Measurements from ENCODE around the gene NUP85.
"Not testable (repeated sequence)": the region's sequence is repeated elsewhere in the genome, so short reads cannot be mapped to it uniquely, and the experiment has no call there.

The NUP85 gene

DNA sequence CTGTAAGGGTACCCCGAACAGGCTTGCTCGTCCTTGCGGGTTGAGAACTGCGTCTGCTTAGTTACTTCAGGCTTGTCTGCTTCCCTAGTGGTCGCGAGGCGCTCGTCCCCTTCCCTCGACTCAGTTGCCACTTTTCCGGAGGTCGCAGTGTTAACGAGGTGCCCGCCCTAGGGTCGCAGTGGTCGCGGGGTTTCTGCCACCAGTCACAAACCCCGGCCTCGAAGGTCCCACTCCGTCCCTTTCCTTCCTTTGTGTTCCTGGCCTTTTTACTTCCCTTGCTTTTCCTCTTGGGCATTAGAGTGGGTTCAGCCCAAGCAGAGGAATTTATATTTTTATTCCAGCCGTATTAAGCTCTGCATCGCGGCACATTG lies 299 bp downstream of the NUP85 start:
- peak; percentile 14 for DNase-seq (ENCODE audit: low spot score)

DNA sequence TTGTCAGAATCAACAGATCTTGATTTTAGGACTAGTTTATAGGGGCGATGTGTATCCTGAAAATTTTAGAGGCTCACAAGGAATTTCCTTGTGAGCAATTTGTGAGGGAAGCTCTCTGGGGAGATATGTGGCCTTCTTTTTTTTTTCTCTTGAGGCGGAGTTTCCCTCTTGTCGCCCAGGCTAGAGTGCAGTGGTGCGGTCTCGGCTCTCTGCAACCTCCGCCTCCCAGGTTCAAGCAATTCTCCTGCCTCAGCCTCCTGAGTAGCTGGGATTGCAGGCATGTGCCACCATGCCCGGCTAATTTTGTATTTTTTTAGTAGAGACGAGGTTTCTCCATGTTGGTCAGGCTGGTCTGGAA lies 1.6 kb downstream of the NUP85 start:
- not testable (repeated sequence) for DNase-seq (ENCODE audit: low spot score)

DNA sequence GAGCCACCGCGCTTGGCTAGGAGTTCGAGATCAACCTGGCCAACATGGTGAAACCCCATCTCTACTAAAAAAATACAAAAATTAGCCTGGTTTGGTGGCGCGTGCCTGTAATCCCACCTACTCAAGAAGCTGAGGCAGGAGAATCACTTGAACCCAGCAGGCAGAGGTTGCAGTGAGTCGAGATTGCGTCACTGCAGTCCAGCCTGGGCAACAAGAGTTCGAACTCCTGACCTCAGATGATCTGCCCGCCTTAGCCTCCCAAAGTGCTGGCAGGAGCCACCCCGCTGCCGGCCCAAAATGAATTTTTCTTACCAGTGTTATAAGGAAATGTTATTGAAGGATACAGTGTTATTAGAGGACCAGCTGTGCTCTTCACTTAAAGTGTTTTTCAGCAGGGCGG lies 2.3 kb downstream of the NUP85 start:
- no peak for DNase-seq (ENCODE audit: low spot score)

- no peak for DNase-seq (ENCODE audit: low spot score)
Measured at GRCh38 chr17:75208161-75208560, 2.7 kb downstream of the NUP85 start.

DNA sequence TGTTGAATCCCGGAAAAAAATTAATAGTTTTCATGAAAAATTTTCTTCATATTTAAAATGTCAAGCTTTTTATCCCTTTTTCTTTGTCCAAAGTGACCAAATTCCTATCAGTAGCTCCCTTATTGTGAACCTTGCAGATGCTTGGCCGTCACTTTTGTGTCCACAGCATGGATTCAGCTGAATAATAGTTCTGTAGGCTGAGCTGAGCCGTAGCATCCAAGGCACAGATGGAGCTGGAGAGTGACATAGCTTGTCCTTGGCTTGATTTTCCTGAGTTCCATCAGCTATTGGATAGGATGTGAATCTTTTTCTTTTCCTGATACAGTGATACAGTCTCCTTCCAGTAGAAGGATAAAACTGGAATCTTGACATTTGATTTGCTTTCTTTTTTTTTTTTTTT lies 3.6 kb downstream of the NUP85 start:
- no peak for DNase-seq (ENCODE audit: low spot score)

- no peak for DNase-seq (ENCODE audit: low spot score)
Measured at GRCh38 chr17:75218131-75218530, 12.7 kb downstream of the NUP85 start.

DNA sequence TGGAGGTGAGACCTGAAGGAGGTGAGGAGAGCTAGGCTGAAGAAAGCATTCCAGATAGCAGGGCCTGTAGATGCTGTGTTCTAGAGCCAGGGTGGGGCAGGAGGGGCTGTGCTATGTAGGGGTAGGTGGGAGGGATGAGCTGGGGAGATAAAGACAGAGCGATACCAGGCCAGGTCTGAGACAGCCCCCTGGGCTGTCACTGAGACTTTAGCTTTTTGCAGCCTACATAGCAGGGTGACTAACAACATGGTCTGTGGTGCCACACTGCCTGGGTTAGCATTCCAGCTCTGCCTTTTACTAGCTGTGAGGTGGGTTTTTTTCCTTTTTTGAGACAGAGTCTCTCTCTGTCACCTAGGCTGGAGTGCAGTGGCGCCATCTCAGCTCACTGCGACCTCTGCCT lies 14.3 kb downstream of the NUP85 start:
- DNase-seq (ENCODE audit: low spot score): no peak

DNA sequence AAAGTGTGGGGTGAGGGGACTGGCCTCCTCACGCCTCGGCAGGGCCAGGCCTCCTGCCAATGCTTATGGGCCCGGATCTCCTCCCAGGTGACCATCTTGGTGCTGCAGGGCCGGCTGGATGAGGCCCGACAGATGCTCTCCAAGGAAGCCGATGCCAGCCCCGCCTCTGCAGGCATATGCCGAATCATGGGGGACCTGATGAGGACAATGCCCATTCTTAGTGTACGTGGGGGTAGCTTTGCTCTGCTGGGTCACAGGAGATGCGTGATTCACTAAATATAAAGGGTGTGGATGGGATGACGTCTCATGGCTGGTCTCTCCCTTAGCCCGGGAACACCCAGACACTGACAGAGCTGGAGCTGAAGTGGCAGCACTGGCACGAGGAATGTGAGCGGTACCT lies 19.5 kb downstream of the NUP85 start:
- DNase-seq (ENCODE audit: low spot score): no peak

DNA sequence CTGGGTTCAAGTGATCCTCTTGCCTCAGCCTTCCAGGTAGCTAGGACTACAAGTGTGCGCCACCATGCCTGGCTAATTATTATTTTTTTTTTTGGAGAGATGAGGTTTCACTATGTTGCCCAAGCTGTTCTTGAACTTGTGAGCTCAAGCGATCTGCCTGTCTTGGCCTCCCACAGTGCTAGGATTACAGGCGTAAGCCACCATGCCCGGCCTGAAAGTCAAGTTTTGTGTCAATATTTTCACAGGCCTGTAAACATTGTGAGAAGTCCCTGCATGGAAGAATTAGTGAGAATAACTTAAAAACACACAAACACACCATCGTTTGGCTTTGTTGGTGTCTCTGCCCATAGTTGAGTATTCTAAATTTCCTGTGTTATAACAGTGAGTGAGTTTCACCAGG lies 22.2 kb downstream of the NUP85 start:
- DNase-seq (ENCODE audit: low spot score): no peak

DNA sequence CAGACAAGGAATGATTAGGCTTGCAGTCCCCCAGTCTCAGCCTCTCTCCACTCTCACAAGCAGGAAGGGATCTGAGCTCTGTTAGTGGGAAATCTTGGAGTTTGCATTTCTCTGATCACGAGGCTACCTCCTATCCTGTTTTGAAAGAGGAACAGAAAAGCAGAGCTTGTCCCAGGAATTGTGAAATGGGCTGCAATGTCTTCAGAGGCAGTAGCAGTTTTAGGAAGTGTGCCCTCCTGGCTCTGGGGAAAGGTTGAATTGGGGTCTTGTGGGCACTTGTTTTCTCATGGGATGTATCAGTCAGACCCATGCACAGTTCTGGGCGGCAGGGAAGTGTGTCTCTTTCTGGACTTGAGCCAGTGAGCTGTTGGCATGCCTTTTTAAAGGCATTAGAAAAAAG lies 22.8 kb downstream of the NUP85 start:
- DNase-seq (ENCODE audit: low spot score): no peak

- DNase-seq (ENCODE audit: low spot score): no peak
Measured at GRCh38 chr17:75228847-75229246, 23.4 kb downstream of the NUP85 start.

GRCh38 chr17:75231071-75231470 lies 25.6 kb downstream of the NUP85 start:
- no peak for DNase-seq (ENCODE audit: low spot score)

- no peak for DNase-seq (ENCODE audit: low spot score)
Measured at GRCh38 chr17:75231741-75232464, 26.4 kb downstream of the NUP85 start.

- no peak for DNase-seq (ENCODE audit: low spot score)
Measured at GRCh38 chr17:75232786-75233185, 27.3 kb downstream of the NUP85 start.

DNA sequence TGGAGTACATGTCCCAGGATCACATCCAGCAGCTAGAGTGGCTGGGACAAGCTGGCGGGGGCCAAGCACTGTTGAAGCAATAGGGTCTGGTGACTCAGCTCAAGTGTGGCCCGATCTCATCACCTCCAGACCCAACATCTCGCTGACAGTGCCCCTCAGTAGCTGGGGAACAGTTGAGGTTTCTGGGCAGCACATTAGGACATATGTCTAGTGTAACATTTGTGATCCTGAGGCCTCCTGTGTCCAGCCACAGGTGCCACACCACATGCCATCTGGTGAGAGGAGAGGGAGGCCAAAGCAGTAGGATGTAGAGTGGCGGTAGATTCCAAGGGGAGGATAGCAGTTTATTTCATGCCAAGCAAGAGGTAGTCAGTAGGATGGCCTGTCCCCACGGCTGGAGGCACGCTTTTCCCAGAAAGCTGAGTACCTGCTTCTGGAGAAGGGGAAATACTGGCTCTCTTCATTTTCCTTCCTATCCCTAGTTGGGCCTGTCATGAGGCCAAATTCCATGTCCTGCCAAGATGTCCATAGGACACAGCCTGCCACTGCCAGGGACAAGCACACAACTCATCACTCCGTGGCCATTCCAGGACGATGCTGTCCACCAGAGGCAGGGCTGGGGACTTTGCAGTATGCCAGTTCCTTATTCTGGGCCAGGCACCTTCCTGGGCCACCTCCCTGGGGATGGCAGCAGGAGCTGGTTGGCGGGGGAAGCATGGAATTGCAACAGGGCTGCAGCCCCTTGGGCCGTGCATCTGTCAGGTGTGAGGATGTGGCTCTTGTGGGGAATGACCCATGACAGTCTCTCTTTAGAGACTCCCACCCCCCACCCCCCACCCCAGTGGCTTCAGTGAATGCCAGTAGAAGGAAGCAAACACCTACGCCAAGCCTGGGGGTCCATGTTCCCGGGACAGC lies 31.9 kb downstream of the NUP85 start:
- DNase-seq (ENCODE audit: low spot score): no peak

DNA sequence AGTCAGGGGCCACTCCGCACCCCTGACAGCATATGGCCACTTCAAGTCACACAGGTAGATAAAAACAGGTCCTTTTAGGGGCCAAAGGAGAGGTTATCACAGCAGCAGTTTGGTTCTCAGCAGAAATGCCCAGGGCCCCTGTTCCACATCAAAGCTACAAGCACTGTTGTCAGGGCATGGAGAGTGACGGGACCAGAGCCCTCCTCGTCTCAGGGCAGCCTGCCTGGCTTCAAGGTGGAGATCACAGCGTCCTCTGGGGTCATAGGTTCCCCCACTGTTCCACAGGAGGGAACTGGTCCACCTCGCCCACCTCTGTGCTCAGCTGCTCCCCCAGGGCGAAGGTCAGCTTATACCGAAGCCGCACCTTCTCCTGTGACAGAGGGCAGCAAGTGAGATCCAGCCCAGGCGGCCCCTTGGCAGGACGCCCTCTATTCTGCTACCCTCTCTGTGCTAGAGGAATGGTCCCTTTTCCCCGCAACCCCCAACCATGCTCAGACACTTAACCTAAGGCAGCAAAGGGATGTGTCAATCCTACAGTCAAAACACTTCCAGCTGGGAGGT lies 32.6 kb downstream of the NUP85 start:
- DNase-seq (ENCODE audit: low spot score): no peak

- peak; percentile 71 for DNase-seq (ENCODE audit: low spot score)
Measured at GRCh38 chr17:75238684-75239191, 33.3 kb downstream of the NUP85 start.

DNA sequence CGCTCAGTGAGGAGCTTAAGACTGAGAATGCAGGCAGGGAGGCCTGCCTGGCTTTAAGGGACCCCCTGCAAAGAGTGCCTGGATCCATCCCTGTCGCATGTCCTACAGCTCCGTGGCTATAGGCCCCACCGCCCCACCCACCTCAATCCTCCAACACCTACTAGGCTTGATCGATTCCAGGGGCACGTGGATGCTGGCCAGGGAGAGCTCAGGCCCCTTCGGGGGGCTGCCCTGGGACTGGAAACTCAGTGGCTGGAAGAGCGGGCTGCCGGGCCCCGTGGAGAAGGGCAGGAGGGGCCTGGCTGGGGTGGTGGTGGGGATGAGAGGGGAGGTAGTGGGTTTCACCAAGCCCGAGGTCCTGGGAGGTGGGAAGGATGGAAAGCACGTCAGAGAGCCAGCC lies 33.7 kb downstream of the NUP85 start:
- no peak for DNase-seq (ENCODE audit: low spot score)

DNA sequence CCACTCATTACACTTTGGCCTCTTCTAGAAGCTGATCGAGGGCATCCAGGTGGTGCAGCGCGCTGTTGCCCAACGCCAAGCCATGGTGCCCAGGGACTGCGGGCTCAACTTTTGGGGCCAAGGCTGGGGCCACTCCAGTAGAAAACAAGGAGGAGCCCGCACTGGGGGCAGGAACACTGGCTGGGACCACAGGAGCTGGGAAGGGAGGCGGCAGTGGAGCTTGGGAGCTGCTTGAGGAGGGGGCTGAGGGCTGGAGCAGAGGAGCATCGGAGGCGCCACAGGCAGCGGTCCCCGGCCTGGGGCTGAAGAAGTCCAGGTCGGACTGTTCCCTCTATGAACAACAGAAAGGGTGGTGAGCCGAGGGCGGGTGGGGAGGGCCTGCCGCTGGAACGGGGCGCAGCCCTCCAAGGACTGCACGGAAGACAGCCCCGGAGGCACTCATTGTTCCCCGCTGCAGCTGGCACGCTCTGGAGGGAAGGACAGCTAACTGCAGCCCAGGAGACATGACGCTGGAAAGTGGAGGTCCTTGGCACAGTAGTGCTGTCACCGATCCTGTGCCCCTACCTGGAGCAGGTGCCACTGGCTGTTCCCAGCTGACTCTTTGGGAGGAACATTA lies 34.4 kb downstream of the NUP85 start:
- no peak for DNase-seq (ENCODE audit: low spot score)

GRCh38 chr17:75240394-75241142 lies 35.1 kb downstream of the NUP85 start:
- DNase-seq (ENCODE audit: low spot score): peak; percentile 34

- DNase-seq (ENCODE audit: low spot score): no peak
Measured at GRCh38 chr17:75241143-75241430, 35.6 kb downstream of the NUP85 start.

GRCh38 chr17:75241502-75241901 lies 36.0 kb downstream of the NUP85 start:
- DNase-seq (ENCODE audit: low spot score): no peak
